Activated naive CD4-positive, alpha-beta T cell treated with anti-CD3 and anti-CD28 coated beads, Interleukin-2, amount 50 U/mL, for 24 hours (primary cell): ENCODE data around the gene CYB5RL.
"Not testable (repeated sequence)": the region's sequence is repeated elsewhere in the genome, so short reads cannot be mapped to it uniquely, and the experiment has no call there.

Source experiments
- H3K27ac Mint-ChIP-seq: one replicate; pipeline ENCODE4 v1.8.0; 2021; ENCODE audit warnings: mild to moderate bottlenecking, mixed read lengths
- H3K27me3 Mint-ChIP-seq: one replicate; pipeline ENCODE4 v1.8.0; 2021; ENCODE audit warnings: mixed read lengths
- H3K36me3 Mint-ChIP-seq: one replicate; pipeline ENCODE4 v1.8.0; 2021; ENCODE audit warnings: mixed read lengths
- H3K4me1 Mint-ChIP-seq: one replicate; pipeline ENCODE4 v1.8.0; 2021; ENCODE audit warnings: mixed read lengths
- H3K4me3 Mint-ChIP-seq: one replicate; pipeline ENCODE4 v1.8.0; 2021; ENCODE audit warnings: mild to moderate bottlenecking, mixed read lengths
- H3K9me3 Mint-ChIP-seq: one replicate; pipeline ENCODE4 v1.8.0; 2021; ENCODE audit warnings: mixed read lengths

The CYB5RL gene

GRCh38 chr1:54218883-54219687 is 19.3 kb upstream of the CYB5RL start:
- H3K27me3 Mint-ChIP-seq, result no peaks in the 10 kb centered on the region
- H3K4me1 Mint-ChIP-seq, result peaks cover 7% of the 10 kb centered on the region
- peaks cover 11% of the 10 kb centered on the region for H3K36me3 Mint-ChIP-seq
- no peak overlapping the region for H3K4me3 Mint-ChIP-seq
- H3K9me3 Mint-ChIP-seq, result no peaks in the 10 kb centered on the region
- H3K27ac Mint-ChIP-seq, result no peak overlapping the region

- Mint-ChIP-seq H3K9me3 (no peaks in the 10 kb centered on the region), H3K36me3 (peaks cover 14% of the 10 kb centered on the region), H3K27ac (no peak overlapping the region), H3K27me3 (no peaks in the 10 kb centered on the region), H3K4me3 (no peak overlapping the region), H3K4me1 (peaks cover 3% of the 10 kb centered on the region)
Measured at GRCh38 chr1:54215523-54215922, 15.7 kb upstream of the CYB5RL start.

GRCh38 chr1:54212872-54213271 is 13.0 kb upstream of the CYB5RL start:
- no peaks in the 10 kb centered on the region for H3K4me1 Mint-ChIP-seq
- no peak overlapping the region for H3K4me3 Mint-ChIP-seq
- peaks cover 17% of the 10 kb centered on the region for H3K36me3 Mint-ChIP-seq
- H3K27ac Mint-ChIP-seq, result no peak overlapping the region
- no peaks in the 10 kb centered on the region for H3K9me3 Mint-ChIP-seq
- H3K27me3 Mint-ChIP-seq, result no peaks in the 10 kb centered on the region

GRCh38 chr1:54207896-54208295 is 8.1 kb upstream of the CYB5RL start:
- not testable (repeated sequence) for H3K27me3 Mint-ChIP-seq, H3K9me3 Mint-ChIP-seq, H3K27ac Mint-ChIP-seq, H3K4me3 Mint-ChIP-seq
- H3K36me3 Mint-ChIP-seq, result peaks cover 15% of the 10 kb centered on the region
- H3K4me1 Mint-ChIP-seq, result peaks cover 14% of the 10 kb centered on the region

- H3K4me3 Mint-ChIP-seq, result no peak overlapping the region
- H3K9me3 Mint-ChIP-seq, result no peaks in the 10 kb centered on the region
- H3K36me3 Mint-ChIP-seq, result peaks cover 15% of the 10 kb centered on the region
- H3K27me3 Mint-ChIP-seq, result no peaks in the 10 kb centered on the region
- peaks cover 20% of the 10 kb centered on the region for H3K4me1 Mint-ChIP-seq
- H3K27ac Mint-ChIP-seq, result no peak overlapping the region
Measured at GRCh38 chr1:54207287-54207686, 7.5 kb upstream of the CYB5RL start.

- Mint-ChIP-seq H3K4me1 (peaks cover 42% of the 10 kb centered on the region), H3K27ac (no peak overlapping the region), H3K36me3 (peaks cover 12% of the 10 kb centered on the region), H3K27me3 (no peaks in the 10 kb centered on the region), H3K4me3 (no peak overlapping the region), H3K9me3 (no peaks in the 10 kb centered on the region)
Measured at GRCh38 chr1:54204199-54204598, 4.4 kb upstream of the CYB5RL start.

- H3K4me1 Mint-ChIP-seq, result peaks cover 38% of the 10 kb centered on the region
- H3K27me3 Mint-ChIP-seq, result no peaks in the 10 kb centered on the region
- H3K36me3 Mint-ChIP-seq, result peaks cover 7% of the 10 kb centered on the region
- H3K27ac Mint-ChIP-seq, result peak overlapping the region; percentile 89
- peak overlapping the region; percentile 95 for H3K4me3 Mint-ChIP-seq
- H3K9me3 Mint-ChIP-seq, result no peaks in the 10 kb centered on the region
Measured at GRCh38 chr1:54200519-54200997, 728 bp upstream of the CYB5RL start.

- peak overlapping the region; percentile 67 for H3K27ac Mint-ChIP-seq
- no peaks in the 10 kb centered on the region for H3K36me3 Mint-ChIP-seq
- H3K9me3 Mint-ChIP-seq, result no peaks in the 10 kb centered on the region
- peak overlapping the region; percentile 95 for H3K4me3 Mint-ChIP-seq
- H3K4me1 Mint-ChIP-seq, result peaks cover 36% of the 10 kb centered on the region
- no peaks in the 10 kb centered on the region for H3K27me3 Mint-ChIP-seq
Measured at GRCh38 chr1:54199151-54199764, 572 bp downstream of the CYB5RL start.

- Mint-ChIP-seq H3K27me3 (no peaks in the 10 kb centered on the region), H3K27ac (no peak overlapping the region), H3K4me1 (no peaks in the 10 kb centered on the region), H3K36me3 (peaks cover 8% of the 10 kb centered on the region), H3K9me3 (no peaks in the 10 kb centered on the region), H3K4me3 (no peak overlapping the region)
Measured at GRCh38 chr1:54193453-54193852, 6.4 kb downstream of the CYB5RL start.

GRCh38 chr1:54191525-54191924 is 8.3 kb downstream of the CYB5RL start:
- H3K4me1 Mint-ChIP-seq, result no peaks in the 10 kb centered on the region
- no peak overlapping the region for H3K27ac Mint-ChIP-seq
- H3K27me3 Mint-ChIP-seq, result no peaks in the 10 kb centered on the region
- H3K36me3 Mint-ChIP-seq, result peaks cover 15% of the 10 kb centered on the region
- no peaks in the 10 kb centered on the region for H3K9me3 Mint-ChIP-seq
- H3K4me3 Mint-ChIP-seq, result no peak overlapping the region

- no peaks in the 10 kb centered on the region for H3K27me3 Mint-ChIP-seq
- H3K9me3 Mint-ChIP-seq, result no peaks in the 10 kb centered on the region
- no peak overlapping the region for H3K27ac Mint-ChIP-seq
- no peaks in the 10 kb centered on the region for H3K4me1 Mint-ChIP-seq
- peaks cover 18% of the 10 kb centered on the region for H3K36me3 Mint-ChIP-seq
- H3K4me3 Mint-ChIP-seq, result no peak overlapping the region
Measured at GRCh38 chr1:54190526-54190925, 9.3 kb downstream of the CYB5RL start.

GRCh38 chr1:54188291-54188690 is 11.5 kb downstream of the CYB5RL start:
- Mint-ChIP-seq H3K4me1 (no peaks in the 10 kb centered on the region), H3K4me3 (no peak overlapping the region), H3K9me3 (no peaks in the 10 kb centered on the region), H3K27me3 (no peaks in the 10 kb centered on the region), H3K36me3 (peaks cover 22% of the 10 kb centered on the region), H3K27ac (no peak overlapping the region)

- no peaks in the 10 kb centered on the region for H3K27me3 Mint-ChIP-seq
Measured at GRCh38 chr1:54186056-54186455, 13.8 kb downstream of the CYB5RL start.

GRCh38 chr1:54180701-54181360 is 19.0 kb downstream of the CYB5RL start:
- no peaks in the 10 kb centered on the region for H3K4me1 Mint-ChIP-seq
- H3K4me3 Mint-ChIP-seq, result no peak overlapping the region
- H3K27me3 Mint-ChIP-seq, result no peaks in the 10 kb centered on the region
- no peaks in the 10 kb centered on the region for H3K9me3 Mint-ChIP-seq
- no peak overlapping the region for H3K27ac Mint-ChIP-seq
- peaks cover 8% of the 10 kb centered on the region for H3K36me3 Mint-ChIP-seq

More at GRCh38 chr1:54186056-54186455, 13.8 kb downstream of the CYB5RL start:
- Mint-ChIP-seq H3K9me3 (no peaks in the 10 kb centered on the region), H3K36me3 (peaks cover 20% of the 10 kb centered on the region), H3K4me1 (no peaks in the 10 kb centered on the region), H3K27ac (no peak overlapping the region), H3K4me3 (no peak overlapping the region)

- Mint-ChIP-seq H3K4me1 (no peaks in the 10 kb centered on the region), H3K4me3 (no peak overlapping the region), H3K27ac (no peak overlapping the region), H3K9me3 (no peaks in the 10 kb centered on the region), H3K36me3 (peaks cover 4% of the 10 kb centered on the region), H3K27me3 (no peaks in the 10 kb centered on the region)
Measured at GRCh38 chr1:54178296-54179070, 21.3 kb downstream of the CYB5RL start.
